ENCODE measurements around the gene CYRIA. TPM values are rescaled to one million over a fixed set of nuclear protein-coding genes. Genes with fewer than 3 reads are reported as not detected.
A peak's percentile ranks its signal among the peaks of the same experiment; 100 is the strongest.

Gene CYRIA
- total and polyA plus RNA-seq, 4 donors: 1.3 to 4.3 (median 2.4) TPM

GRCh38 chr2:16655905-16656642, 9.6 kb downstream of the CYRIA start:
- H3K27me3 ChIP-seq (ENCODE audit: control insufficient read depth in 4 of 4, insufficient read depth in 4 of 4, low read length in 3 of 4): no peaks in the 10 kb centered on the region
- WGBS: 94% methylated on average over 4 of the region's 4 CpGs
- H3K4me3 ChIP-seq (ENCODE audit: low read depth in 1 of 3, low read length in 3 of 3): no peak overlapping the region
- DNase-seq (ENCODE audit: low spot score): no peak
- H3K4me1 ChIP-seq (ENCODE audit: control insufficient read depth in 4 of 4, insufficient read depth in 4 of 4, low read length in 3 of 4): peaks cover 0 to 14% (median 0%) of the 10 kb centered on the region in 4 donors
- no peak overlapping the region for H3K9ac ChIP-seq (ENCODE audit: low read depth in 1 of 2, low read length in 2 of 2)
- H3K9me3 ChIP-seq (ENCODE audit: control insufficient read depth in 4 of 4, low read length in 3 of 4): no peaks in the 10 kb centered on the region
- TF ChIP-seq FOXA1 (IDR thresholded peaks at IDR 0.05) (no peak), GABPA (IDR thresholded peaks at IDR 0.05 in 1 of 2, conservative IDR thresholded peaks at IDR 0.05 in 1 of 2) (no peak), HNF4A (conservative IDR thresholded peaks at IDR 0.05) (no peak), EGR1 (IDR thresholded peaks at IDR 0.05; ENCODE audit: low read depth in 2 of 2) (no peak), SP1 (IDR thresholded peaks at IDR 0.05) (no peak), HNF4G (IDR thresholded peaks at IDR 0.05) (no peak), NR2F2 (IDR thresholded peaks at IDR 0.05) (no peak), CTCF (IDR thresholded peaks at IDR 0.05; ENCODE audit: low read depth, low read length, missing input control) (no peak), REST (IDR thresholded peaks at IDR 0.05) (no peak), JUND (IDR thresholded peaks at IDR 0.05) (no peak), YY1 (IDR thresholded peaks at IDR 0.05) (no peak), RXRA (IDR thresholded peaks at IDR 0.05) (no peak), TAF1 (conservative IDR thresholded peaks at IDR 0.05) (no peak), FOXA2 (IDR thresholded peaks at IDR 0.05) (no peak), ZBTB33 (IDR thresholded peaks at IDR 0.05) (no peak), MAX (IDR thresholded peaks at IDR 0.05) (no peak), RAD21 (IDR thresholded peaks at IDR 0.05) (no peak)
- TF ChIP-seq, protein P1, sequence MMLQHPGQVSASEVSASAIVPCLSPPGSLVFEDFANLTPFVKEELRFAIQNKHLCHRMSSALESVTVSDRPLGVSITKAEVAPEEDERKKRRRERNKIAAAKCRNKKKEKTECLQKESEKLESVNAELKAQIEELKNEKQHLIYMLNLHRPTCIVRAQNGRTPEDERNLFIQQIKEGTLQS (IDR thresholded peaks at IDR 0.05): no peak
- H3K27ac ChIP-seq (ENCODE audit: low read depth in 1 of 2, low read length in 2 of 2): peak overlapping the region; percentile 10 to 50
- no peaks in the 10 kb centered on the region for H3K36me3 ChIP-seq (ENCODE audit: control insufficient read depth in 4 of 4, insufficient read depth in 3 of 4, low read depth in 1 of 4, low read length in 3 of 4)

Data from liver (tissue), 9 donors.